CD14-positive monocyte (primary cell): ENCODE results near the gene SMG6. TPM values are rescaled to one million over a fixed set of nuclear protein-coding genes. Genes with fewer than 3 reads are reported as not detected.

ENCODE experiments used
- DNase-seq, 3 donors: peaks; one replicate each; pipeline ENCODE4 v3.0.0-alpha.2; 2011 to 2022
- H2AFZ ChIP-seq: 2 replicates; pipeline ENCODE4 v1.6.0; 2012; ENCODE audit warnings: mild to moderate bottlenecking, low read depth, low read length, inconsistent platforms; ENCODE audit not compliant: insufficient read depth, poor library complexity, severe bottlenecking
- H3K27ac ChIP-seq, 2 donors: 1 replicate in 1 of 2; 2 replicates in 1 of 2; pipeline ENCODE4 v1.5.1; 2012 to 2013; ENCODE audit warnings: low read length in 2 of 2, control low read depth in 1 of 2, inconsistent platforms in 1 of 2, low read depth in 1 of 2, mild to moderate bottlenecking in 1 of 2
- H3K27me3 ChIP-seq, 2 donors: one replicate each; pipeline versions ENCODE4 v1.6.0 to v1.6.1; 2011 to 2013; ENCODE audit warnings: low read length in 2 of 2; ENCODE audit not compliant: control insufficient read depth in 2 of 2, insufficient read depth in 2 of 2
- H3K36me3 ChIP-seq, 2 donors: replicated peaks in 1 of 2; 1 replicate in 1 of 2; 2 replicates in 1 of 2; pipeline versions ENCODE4 v1.5.1 to v1.6.1; 2012 to 2013; ENCODE audit warnings: low read length in 2 of 2, control low read depth in 1 of 2, inconsistent platforms in 1 of 2, mild to moderate bottlenecking in 1 of 2; ENCODE audit not compliant: insufficient read depth in 2 of 2, control insufficient read depth in 1 of 2
- H3K4me1 ChIP-seq, 2 donors: 1 replicate in 1 of 2; 2 replicates in 1 of 2; pipeline versions ENCODE4 v1.5.1 to v1.6.1; 2012 to 2013; ENCODE audit warnings: low read length in 2 of 2, control low read depth in 1 of 2, inconsistent platforms in 1 of 2, mild to moderate bottlenecking in 1 of 2, moderate library complexity in 1 of 2; ENCODE audit not compliant: insufficient read depth in 2 of 2, control insufficient read depth in 1 of 2
- H3K4me2 ChIP-seq: replicated peaks from 2 replicates; pipeline ENCODE3; 2012; ENCODE audit warnings: low read length, moderate library complexity, mild to moderate bottlenecking; ENCODE audit not compliant: poor library complexity, severe bottlenecking; ENCODE audit errors: extremely low read depth
- H3K4me3 ChIP-seq, 3 experiments: fragments of 200-600 bp in 1 of 3; sonication (generic) in 1 of 3; replicated peaks in 1 of 3; 1 replicate in 2 of 3; 2 replicates in 1 of 3; pipeline ENCODE4 v1.5.1; 2011 to 2013; ENCODE audit warnings: low read length in 3 of 3, mild to moderate bottlenecking in 3 of 3, control low read depth in 2 of 3, low read depth in 2 of 3, inconsistent platforms in 1 of 3, moderate library complexity in 1 of 3
- H3K79me2 ChIP-seq: 2 replicates; pipeline ENCODE4 v1.6.0; 2012; ENCODE audit warnings: mild to moderate bottlenecking, control low read depth, inconsistent platforms, low read length, moderate library complexity; ENCODE audit not compliant: insufficient read depth
- H3K9ac ChIP-seq: 2 replicates; pipeline ENCODE4 v1.6.0; 2017; ENCODE audit warnings: low read length, mild to moderate bottlenecking; ENCODE audit not compliant: insufficient read depth, poor library complexity, severe bottlenecking
- H3K9me3 ChIP-seq, 2 donors: replicated peaks in 1 of 2; 1 replicate in 1 of 2; 2 replicates in 1 of 2; pipeline versions ENCODE4 v1.5.1 to v1.6.1; 2012 to 2013; ENCODE audit warnings: low read length in 2 of 2, control low read depth in 1 of 2; ENCODE audit not compliant: control insufficient read depth in 1 of 2, insufficient read depth in 1 of 2
- H4K20me1 ChIP-seq: 2 replicates; pipeline ENCODE4 v1.6.0; 2012; ENCODE audit warnings: mild to moderate bottlenecking, low read length, control low read depth, moderate library complexity; ENCODE audit not compliant: insufficient read depth
- H3K27ac Mint-ChIP-seq, 7 donors: one replicate each; pipeline ENCODE4 v1.8.0; 2020; ENCODE audit warnings: mild to moderate bottlenecking in 7 of 7, mixed read lengths in 7 of 7, moderate library complexity in 6 of 7, inconsistent platforms in 2 of 7
- H3K27me3 Mint-ChIP-seq, 3 donors: one replicate each; pipeline ENCODE4 v1.8.0; 2021 to 2022; ENCODE audit warnings: low read depth in 3 of 3, mild to moderate bottlenecking in 3 of 3, mixed read lengths in 3 of 3, moderate library complexity in 3 of 3, inconsistent platforms in 1 of 3
- H3K36me3 Mint-ChIP-seq, 2 donors: one replicate each; pipeline ENCODE4 v1.8.0; 2020; ENCODE audit warnings: mixed read lengths in 2 of 2, inconsistent platforms in 1 of 2, mild to moderate bottlenecking in 1 of 2
- H3K4me1 Mint-ChIP-seq: one replicate; pipeline ENCODE4 v1.8.0; 2020; ENCODE audit warnings: mild to moderate bottlenecking, mixed read lengths
- H3K4me3 Mint-ChIP-seq, 2 donors: one replicate each; pipeline ENCODE4 v1.8.0; 2020; ENCODE audit warnings: mild to moderate bottlenecking in 2 of 2, mixed read lengths in 2 of 2, moderate library complexity in 1 of 2
- H3K9me3 Mint-ChIP-seq, 7 donors: one replicate each; pipeline ENCODE4 v1.8.0; 2020 to 2022; ENCODE audit warnings: mixed read lengths in 7 of 7, mild to moderate bottlenecking in 6 of 7, moderate library complexity in 6 of 7, inconsistent platforms in 2 of 7
- WGBS: methylation state at CpG from one replicate; pipeline ENCODE4 v1.1.5; 2013; ENCODE audit warnings: missing lambda C conversion rate; ENCODE audit not compliant: insufficient coverage; 5-methylcytosine and 5-hydroxymethylcytosine counted together
- intact Hi-C, 2 donors: fragments of 100-400 bp; cut with micrococcal nuclease; formaldehyde crosslinking; loops; one replicate each; pipeline versions ENCODE4 v1.15.0 to v1.15.1; 2023
- polyA plus RNA-seq, 3 donors: library from polyadenylated mRNA; depleted of rRNA in 1 of 3; unstranded in 2 of 3; stranded (reverse) in 1 of 3; fragments of 300-500 nt in 2 of 3; fragments of >200 nt in 1 of 3; fragmentation: Illumina TruSeq in 2 of 3; gene quantifications; 1 replicate in 2 of 3; 2 replicates in 1 of 3; pipeline ENCODE4 v1.2.3, GENCODE V29; 2012 to 2021
- TF ChIP-seq, protein P1 (sequence below): fragments of 200-600 bp; IDR thresholded peaks from one replicate; pipeline ENCODE4 v1.8.0; 2022; ENCODE audit warnings: antibody characterized with exemption, mild to moderate bottlenecking

Gene SMG6
- polyA plus RNA-seq, 3 donors = 0.67 to 7.1 (median 1.1) TPM

DNA sequence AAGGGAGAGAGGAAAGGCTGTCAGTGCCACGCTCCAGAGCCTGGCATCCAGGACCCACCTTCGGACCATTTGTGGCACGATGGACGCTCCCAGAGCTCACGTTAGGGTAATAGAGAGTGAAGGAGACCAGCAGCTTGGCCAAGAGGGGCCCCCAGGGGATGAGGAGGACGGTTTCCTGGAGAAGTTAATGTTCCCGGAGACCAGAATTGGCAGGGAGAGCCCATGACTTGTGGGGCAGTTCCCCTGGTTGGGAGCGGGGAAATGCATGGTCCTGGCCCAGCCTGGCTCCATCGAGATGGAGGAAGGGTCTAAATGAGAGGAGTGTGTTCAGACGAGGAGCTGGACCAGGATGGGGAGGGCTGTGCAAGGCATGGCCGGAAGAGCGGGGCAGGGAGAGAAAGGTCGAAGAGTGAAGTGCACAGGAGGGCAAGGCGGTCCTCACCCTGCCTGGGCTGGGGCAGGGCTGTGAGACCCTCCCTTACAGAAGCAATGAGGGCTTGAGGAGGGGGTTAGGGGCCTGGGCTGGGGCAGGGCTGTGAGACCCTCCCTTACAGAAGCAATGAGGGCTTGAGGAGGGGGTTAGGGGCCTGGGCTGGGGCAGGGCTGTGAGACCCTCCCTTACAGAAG lies 251.5 kb downstream of the SMG6 start:
- WGBS = 31% methylated on average over 10 of the region's 14 CpGs
- Histone ChIP-seq H3K4me3 (no peak overlapping the region), H3K9ac (no peak overlapping the region), H3K4me2 (no peak overlapping the region), H3K4me1 (peaks cover 32 to 66% of the 10 kb centered on the region in 2 donors), H3K27ac (no peak overlapping the region), H4K20me1 (peaks cover 11% of the 10 kb centered on the region), H3K36me3 (no peaks in the 10 kb centered on the region), H3K9me3 (no peaks in the 10 kb centered on the region), H3K27me3 (peaks cover 43 to 68% of the 10 kb centered on the region in 2 donors), H3K79me2 (no peaks in the 10 kb centered on the region), H2AFZ (no peak overlapping the region)
- DNase-seq = no peak
- intact Hi-C loops = loop anchor here (5.0 to 10.0 kb wide), 3 partner anchors 103 to 300 kb away; no protein-coding TSS in a partner anchor
- Mint-ChIP-seq H3K4me3 (peak overlapping the region; percentile 20 to 78), H3K9me3 (peaks cover 0 to 22% (median 7%) of the 10 kb centered on the region in 7 donors), H3K36me3 (no peaks in the 10 kb centered on the region), H3K4me1 (peaks cover 34% of the 10 kb centered on the region), H3K27ac (peak overlapping the region in 3 of 7 donors; percentile 62 to 82 (median 70)), H3K27me3 (peaks cover 51 to 76% (median 58%) of the 10 kb centered on the region in 3 donors)
- TF ChIP-seq, protein P1, sequence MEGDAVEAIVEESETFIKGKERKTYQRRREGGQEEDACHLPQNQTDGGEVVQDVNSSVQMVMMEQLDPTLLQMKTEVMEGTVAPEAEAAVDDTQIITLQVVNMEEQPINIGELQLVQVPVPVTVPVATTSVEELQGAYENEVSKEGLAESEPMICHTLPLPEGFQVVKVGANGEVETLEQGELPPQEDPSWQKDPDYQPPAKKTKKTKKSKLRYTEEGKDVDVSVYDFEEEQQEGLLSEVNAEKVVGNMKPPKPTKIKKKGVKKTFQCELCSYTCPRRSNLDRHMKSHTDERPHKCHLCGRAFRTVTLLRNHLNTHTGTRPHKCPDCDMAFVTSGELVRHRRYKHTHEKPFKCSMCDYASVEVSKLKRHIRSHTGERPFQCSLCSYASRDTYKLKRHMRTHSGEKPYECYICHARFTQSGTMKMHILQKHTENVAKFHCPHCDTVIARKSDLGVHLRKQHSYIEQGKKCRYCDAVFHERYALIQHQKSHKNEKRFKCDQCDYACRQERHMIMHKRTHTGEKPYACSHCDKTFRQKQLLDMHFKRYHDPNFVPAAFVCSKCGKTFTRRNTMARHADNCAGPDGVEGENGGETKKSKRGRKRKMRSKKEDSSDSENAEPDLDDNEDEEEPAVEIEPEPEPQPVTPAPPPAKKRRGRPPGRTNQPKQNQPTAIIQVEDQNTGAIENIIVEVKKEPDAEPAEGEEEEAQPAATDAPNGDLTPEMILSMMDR = no peak

DNA sequence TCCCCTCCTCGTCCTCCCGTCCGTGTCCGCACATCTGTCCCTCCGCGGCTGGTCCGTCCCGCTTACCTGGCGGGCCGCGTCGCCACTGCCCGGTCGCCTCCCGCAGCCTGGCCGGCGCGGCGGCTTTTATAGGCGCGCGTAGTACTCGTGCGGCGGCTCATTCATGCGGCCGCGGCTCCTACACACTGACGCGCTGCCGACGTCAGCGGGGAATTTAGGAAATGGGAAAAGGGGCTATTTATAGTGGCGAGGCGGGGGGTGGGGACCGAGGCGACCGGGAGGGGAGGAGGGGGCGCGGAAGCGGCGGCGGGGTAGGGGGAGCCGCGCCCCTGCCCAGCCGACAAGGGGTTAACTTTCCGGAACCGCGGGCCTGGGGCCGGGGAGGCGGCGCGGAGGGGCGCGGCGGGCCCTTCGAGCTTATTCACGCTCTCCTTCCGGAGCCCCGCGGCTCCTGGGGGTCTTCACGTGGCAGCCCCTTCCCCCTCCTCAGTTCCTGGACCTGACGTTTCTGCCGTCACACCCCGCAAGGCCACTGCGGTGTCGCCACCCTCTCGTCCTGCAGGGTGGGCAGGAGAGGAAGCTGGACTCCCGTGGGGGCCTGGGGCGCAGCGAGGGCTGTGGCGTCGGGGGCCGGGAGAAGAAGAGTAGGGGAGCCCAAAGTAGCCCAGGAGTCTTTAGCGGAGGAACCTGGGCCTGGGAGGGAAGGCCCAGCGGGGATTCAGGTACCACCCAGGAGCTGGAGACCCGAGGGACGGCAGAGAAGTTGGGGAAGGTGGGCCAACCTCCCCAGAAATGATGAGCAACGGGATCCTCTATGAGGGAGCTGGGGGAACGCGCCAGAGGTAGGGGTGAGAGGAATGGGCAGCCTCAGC lies 252.3 kb downstream of the SMG6 start:
- TF ChIP-seq, protein P1 = no peak
- Histone ChIP-seq H3K79me2 (no peaks in the 10 kb centered on the region), H4K20me1 (peaks cover 7% of the 10 kb centered on the region), H3K4me3 (peak overlapping the region in 1 of 3 experiments; percentile 67), H3K9ac (no peak overlapping the region), H3K27me3 (peaks cover 41 to 62% of the 10 kb centered on the region in 2 donors), H3K4me2 (peak overlapping the region; percentile 71), H3K4me1 (peaks cover 27 to 58% of the 10 kb centered on the region in 2 donors), H2AFZ (no peak overlapping the region), H3K9me3 (no peaks in the 10 kb centered on the region), H3K36me3 (no peaks in the 10 kb centered on the region), H3K27ac (no peak overlapping the region)
- Mint-ChIP-seq H3K27me3 (peaks cover 47 to 72% (median 59%) of the 10 kb centered on the region in 3 donors), H3K4me1 (peaks cover 30% of the 10 kb centered on the region), H3K27ac (peak overlapping the region in 4 of 7 donors; percentile 11 to 82 (median 48)), H3K9me3 (peaks cover 0 to 22% (median 7%) of the 10 kb centered on the region in 7 donors), H3K4me3 (peak overlapping the region; percentile 27 to 78), H3K36me3 (no peaks in the 10 kb centered on the region)
- WGBS = 3% methylated on average over 71 of the region's 81 CpGs
- peak in 1 of 3 donors; percentile 78 for DNase-seq
- intact Hi-C loops = loop anchor here (5.0 to 10.0 kb wide), 3 partner anchors 104 to 301 kb away; no protein-coding TSS in a partner anchor
